ENCODE data around the gene SF3A1.

- TF ChIP-seq EZH2phosphoT487 (IDR thresholded peaks at IDR 0.05; ENCODE audit: low read length) (no peak), CTCF (IDR thresholded peaks at IDR 0.05; ENCODE audit: low read length) (no peak)
These were observed 36.1 kb upstream of the SF3A1 start for GRCh38 chr22:30392661-30393321.
